GM18517 (cell line): ENCODE data around the gene OLFM2.
"Not testable (repeated sequence)": the region's sequence is repeated elsewhere in the genome, so short reads cannot be mapped to it uniquely, and the experiment has no call there.

ENCODE experiments used
- ATAC-seq: cut with Tn5 transposase; IDR thresholded peaks from one replicate; pipeline ENCODE4 v1.9.1; 2021; ENCODE audit warnings: mild to moderate bottlenecking, moderate library complexity; ENCODE audit not compliant: unreplicated experiment

OLFM2 gene

DNA sequence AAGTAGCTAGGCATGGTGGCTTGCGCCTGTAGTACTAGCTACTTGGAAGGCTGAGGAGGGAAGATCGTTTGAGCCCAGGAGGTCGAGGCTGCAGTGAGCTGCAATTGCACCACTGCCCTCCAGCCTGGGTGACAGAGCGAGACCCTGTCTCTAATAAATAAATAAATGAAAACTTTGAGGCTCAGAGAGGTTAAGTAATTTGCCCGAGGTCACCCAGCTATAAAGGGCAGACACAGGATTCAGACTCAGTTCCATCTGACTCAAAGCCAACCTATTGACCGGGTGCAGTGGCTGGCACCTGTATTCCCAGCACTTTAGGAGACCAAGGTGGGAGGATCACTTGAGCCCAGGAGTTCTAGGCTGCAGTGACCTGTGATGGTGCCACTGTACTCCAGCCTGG is 7.4 kb upstream of the OLFM2 start:
- ATAC-seq, result no peak

GRCh38 chr19:9941671-9942070 is 5.4 kb upstream of the OLFM2 start:
- no peak for ATAC-seq

GRCh38 chr19:9941231-9941630 is 4.9 kb upstream of the OLFM2 start:
- ATAC-seq, result no peak

GRCh38 chr19:9940778-9941177 is 4.5 kb upstream of the OLFM2 start:
- no peak for ATAC-seq

DNA sequence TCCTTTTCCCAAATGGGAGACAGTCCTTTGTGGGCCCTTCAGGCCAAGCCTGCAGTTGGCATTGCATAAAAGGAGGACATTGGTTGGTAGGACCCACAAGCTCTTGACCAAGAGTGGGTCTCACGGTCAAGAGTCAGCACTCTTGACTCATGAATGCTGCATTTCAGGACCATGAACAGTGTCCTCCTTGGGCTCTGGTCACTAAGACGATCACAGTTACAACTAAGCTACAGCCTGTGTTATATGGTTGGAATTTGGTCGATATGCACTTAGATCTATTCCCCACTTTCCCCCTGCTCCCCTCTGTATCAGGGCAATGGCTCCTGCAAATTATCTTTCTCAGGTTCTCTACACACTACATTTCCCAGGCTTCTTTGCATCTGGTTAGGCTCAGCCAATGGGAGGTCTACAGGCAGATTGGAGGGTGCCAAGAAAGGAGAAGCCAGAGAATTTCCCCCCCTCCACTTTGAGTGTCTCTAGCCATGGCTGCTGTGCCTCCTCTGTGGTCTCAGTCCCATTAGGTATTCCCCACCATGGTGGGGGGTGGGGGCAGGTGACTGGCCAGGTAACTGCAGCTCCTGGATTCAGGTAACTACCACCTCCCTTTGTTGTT is 3.1 kb upstream of the OLFM2 start:
- no peak for ATAC-seq

GRCh38 chr19:9937001-9937411 is 691 bp upstream of the OLFM2 start:
- no peak for ATAC-seq

DNA sequence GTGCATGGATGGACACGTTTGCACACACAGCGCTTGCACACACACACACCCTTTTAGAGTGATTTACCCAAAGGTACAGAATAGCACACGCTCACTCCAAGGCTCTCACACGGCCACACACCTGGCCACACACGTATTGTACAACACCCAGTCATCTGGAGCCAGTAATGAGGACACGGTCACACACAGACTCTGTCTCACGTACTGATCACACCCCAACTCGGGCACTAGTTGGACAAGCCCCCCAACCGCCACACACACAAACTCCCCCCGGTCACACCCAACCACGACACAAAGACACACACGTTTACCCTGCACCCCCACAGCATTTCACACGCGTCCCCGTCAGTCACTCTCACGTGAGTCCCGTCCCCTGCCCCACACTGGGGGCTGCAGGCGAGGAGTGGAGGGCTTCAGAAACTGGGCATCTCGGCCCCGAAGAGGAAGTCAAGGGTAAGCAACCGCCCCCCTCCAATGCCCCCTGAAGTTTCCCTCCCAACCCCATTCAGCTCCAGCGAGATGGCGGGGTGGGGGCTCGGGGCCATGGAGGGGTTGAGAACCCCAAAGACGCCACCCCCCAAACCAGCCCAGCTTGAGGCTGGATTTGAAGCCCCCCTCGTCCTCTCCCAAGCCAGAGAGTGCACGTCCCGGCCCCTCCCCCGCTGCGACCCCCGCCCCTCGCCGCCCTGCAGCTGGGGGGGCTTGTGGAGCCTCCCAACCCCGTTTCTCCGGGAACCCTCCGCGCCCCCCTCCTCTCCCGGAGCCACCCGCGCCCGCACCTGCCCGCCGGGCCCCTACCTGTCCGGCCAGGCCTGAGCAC is 599 bp downstream of the OLFM2 start:
- no peak for ATAC-seq

DNA sequence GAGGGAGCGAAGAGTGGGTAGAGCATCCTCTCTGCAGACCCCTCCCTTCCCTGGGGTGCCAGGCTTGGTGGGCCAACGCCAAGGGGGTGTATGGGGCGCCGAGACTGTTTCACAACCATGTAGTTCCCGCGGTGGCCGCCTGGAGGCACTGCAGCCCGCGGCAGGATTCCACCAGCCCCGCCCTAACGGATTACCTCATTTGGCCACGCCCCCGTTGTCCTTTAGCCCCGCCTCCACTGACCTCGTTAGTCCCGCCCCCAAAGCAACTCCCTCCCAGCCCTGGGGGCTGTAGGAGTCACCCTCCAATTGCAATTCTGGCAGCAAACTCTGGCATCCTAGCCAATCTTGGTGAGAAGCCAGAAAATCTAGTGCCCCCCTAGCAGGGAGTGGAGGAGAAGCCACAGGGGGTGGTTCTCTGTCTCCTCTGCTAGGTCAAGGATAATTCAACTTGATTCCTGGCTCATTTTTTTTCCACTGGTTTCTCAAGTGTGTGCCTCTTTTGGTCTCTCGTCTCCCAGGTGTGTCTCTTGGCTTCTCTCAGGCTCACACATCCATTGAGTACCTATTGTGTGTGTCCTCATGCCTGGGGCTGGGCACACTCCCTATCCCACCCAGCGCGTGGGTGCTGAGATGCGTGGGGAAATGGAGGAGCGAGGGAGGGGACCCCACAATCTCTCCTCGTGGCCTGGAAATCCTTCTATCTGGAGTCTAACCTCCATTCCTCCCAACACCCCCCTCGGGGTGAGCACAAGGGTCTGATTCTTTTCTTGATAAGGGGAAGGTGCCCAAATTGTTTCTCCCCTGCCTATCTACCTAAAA is 2.0 kb downstream of the OLFM2 start:
- no peak for ATAC-seq

DNA sequence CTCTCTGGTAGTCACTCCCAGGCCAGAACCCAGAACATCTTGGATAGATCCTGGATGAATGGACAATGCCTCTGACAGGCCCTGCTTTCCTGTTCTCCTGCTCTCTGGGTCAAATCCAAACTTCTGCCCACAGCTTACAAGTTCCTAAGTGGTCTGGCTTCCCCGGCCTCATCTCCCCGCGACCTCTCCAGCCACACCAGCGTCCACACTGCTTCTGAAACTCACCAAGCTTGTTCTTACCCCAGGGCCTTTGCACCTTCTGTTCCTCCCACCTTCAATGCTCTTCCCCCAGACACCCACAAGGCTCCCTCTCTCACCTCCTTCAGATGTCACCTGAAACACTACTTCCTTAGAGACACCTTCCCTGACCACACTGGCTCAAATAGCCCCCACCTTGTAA is 3.5 kb downstream of the OLFM2 start:
- no peak for ATAC-seq

DNA sequence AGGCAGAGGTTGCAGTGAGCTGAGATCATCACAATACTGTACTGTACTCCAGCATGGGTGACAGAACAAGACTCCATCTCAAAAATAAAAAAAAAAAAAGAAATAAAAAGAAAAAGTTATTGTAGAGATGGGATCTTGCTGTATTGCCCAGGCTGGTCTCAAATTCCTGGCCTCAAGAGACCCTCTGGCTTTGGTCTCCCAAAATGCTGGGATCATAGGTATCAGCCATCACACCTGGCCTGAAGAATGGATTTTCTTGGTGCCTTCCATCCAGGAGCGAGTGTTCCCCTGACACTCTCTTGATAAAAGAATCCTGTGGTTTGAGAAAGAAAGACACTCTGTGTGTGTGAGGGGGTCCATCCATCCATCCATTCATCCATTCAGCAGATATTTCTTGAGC is 4.7 kb downstream of the OLFM2 start:
- ATAC-seq, result no peak

GRCh38 chr19:9923440-9923839 is 12.9 kb downstream of the OLFM2 start:
- no peak for ATAC-seq

GRCh38 chr19:9922782-9923379 is 13.4 kb downstream of the OLFM2 start:
- ATAC-seq, result not testable (repeated sequence)

- no peak for ATAC-seq
These were observed 19.0 kb downstream of the OLFM2 start for GRCh38 chr19:9917321-9917720.

GRCh38 chr19:9916719-9917118 is 19.6 kb downstream of the OLFM2 start:
- no peak for ATAC-seq

DNA sequence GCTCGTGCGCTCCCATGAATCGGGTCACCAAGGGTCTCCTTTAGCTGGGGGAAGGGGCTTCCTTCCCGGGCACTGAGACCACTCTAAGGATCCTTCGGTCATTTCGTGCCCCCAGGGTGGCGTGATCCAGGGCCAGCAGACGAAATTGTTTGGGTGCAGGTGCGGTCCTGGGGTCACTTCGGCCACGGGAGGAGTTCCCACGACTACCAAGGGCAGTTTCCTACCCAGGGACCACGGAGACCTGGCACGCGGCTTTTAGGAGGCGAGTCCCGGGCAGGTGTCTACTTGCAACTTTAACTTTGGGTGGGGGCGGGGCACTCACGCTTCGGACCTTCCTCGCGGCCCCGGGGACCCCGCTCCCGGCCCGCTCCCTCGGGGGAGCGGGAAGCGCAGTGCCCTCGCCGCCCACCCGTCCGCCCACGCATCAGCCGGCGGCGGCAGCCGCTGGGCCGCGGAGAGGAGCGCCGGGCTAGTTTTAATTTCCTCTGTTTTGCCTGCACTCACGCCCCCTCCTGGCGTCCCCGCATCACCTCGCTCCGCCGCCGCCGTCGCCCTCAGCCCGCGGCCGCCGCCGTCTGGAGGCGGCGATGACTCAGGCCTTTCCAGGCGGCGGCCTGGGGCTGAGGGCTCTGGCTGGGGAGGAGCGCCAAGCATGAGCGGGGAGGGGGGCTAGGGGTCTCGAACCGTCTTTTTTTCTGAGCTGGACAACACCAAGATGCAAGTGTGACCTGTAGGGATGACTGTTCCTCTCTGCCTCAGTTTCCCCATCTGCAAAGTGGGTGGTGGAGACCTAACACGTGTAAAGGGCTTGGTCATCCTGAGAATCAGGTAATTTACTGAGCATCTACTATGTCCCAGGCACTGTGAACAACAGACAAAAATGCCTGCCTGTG is 21.8 kb downstream of the OLFM2 start:
- ATAC-seq, result no peak

GRCh38 chr19:9914001-9914314 is 22.4 kb downstream of the OLFM2 start:
- no peak for ATAC-seq

DNA sequence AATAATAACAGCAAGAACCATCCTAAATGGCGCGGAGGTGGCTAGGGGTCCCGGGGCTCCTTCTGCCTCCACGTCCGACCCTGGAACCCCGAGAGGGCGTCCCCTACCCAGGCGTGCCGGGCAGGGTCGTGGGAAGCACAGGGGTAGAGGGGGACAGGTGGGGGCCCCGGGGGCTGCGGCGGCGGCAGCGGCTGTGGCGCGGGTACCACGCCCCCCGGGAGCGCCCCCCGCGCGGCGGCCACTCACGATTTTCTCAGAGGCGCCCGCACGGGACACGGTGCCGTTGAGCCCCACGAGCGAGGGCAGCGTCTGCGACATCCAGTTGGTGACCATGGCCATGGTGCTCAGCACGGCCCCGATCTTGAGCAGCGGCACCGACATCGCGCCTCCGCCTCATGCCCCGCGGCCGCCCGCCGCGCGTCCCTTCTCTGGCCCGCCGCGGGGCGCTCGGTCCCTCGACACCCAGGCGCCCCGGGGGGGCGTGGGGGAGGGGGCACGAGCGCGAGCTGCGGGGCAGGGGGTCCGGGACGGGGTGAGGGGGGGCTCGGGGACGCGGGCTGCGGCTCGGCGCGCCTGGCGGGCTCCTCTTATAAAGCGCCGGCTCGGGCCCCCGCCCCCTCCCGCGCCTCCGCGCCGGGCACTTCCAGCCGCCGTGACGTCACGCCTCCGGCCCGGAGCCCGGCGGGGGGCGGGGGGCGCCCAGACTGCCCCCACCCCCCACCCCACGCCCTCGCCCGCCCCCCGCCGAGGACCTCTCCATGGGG is 22.9 kb downstream of the OLFM2 start:
- no peak for ATAC-seq

DNA sequence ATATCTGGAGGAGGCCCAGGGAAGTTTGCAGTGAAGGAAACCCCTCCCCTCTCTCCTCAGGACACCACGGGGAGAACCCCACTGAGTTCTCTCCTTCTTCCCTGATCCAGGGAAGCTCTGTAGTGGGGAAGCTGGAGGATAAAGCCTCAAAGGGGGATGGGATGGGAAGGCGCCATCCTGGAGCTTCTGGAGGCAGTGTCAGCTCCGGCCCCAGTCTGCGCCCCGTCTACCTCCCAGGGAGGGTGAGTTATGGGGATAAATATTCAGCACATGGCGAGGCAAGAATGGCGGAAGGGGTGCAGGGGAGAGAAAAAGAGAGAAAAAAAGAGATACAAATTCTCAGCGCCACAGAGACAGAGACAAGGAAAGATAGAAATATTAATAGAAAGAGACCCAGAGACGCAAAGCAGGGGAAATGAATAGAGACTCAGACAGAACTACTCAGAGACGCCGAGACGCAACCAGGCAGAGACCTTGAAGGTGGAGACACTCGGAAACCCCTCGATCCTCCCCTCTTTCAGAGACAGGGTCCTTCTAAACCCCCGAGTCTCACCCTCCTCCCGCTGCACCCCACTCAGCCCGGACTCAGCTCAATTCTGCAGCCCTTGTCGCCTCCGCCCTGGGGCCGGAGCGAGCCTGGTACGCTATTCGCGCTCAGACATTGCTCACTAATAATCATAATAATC is 23.6 kb downstream of the OLFM2 start:
- ATAC-seq, result no peak

- ATAC-seq, result no peak
These were observed 24.7 kb downstream of the OLFM2 start for GRCh38 chr19:9911524-9912185.
